ENCODE measurements around the gene DGKB.

DGKB gene

DNA sequence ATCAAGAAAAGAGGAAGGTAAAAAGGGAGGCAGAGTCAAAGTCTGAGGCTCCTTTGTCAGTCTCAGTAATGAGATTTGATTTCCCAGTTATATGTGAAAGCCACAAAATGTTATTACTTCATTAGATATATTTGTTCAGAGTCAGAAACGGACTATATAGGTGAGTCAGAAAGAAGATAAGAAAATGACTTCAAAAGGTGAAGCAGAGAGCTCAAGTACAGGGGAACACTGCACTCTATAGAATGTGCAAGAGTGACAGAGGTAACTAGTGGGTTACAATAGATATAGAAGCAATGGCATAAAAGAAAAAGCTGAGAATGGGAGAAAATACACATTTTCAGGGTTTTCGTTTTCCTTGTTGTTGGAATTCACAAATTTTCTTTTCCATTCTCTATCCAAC, 43.3 kb downstream of the DGKB start:
- no peak for DNase-seq (ENCODE audit: low spot score)

DNA sequence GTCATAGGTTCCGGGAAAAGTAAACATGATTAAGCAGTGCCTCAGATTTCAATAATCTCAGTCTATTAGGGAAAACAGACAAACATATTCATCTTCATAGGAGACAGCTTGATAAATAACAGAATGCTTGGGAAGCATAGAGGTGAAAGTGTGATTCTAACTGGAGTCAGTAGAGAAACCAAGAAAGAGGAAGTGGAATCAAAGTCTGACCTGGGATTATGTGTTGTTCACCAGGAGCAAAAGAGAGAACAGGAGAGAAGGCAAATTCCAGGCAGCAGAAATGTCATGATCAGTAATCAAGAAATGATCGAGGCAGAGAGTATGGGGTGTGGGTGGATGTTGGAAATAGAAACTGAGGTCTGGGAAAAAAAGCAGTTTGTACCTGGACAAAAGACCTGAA, 43.7 kb downstream of the DGKB start:
- no peak for DNase-seq (ENCODE audit: low spot score)

DNA sequence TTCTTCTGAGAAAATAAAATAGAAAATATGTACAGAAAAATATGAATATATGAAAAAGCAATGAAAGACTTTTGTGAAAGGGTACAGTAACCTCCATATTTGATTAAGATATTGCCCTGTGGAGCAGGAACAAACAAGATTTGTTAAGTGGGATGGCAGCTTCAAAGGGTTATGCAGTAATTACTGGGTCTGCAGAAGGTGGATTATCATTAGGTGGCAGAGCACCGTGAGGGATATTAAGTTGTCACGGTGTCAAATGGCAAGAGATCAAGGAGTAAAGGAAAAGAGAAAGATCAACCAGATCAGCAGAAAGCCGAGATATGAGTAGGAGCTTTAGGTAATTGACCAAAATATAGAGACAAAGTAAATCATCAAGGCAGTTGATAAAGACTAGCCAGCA, 44.1 kb downstream of the DGKB start:
- no peak for DNase-seq (ENCODE audit: low spot score)

DNA sequence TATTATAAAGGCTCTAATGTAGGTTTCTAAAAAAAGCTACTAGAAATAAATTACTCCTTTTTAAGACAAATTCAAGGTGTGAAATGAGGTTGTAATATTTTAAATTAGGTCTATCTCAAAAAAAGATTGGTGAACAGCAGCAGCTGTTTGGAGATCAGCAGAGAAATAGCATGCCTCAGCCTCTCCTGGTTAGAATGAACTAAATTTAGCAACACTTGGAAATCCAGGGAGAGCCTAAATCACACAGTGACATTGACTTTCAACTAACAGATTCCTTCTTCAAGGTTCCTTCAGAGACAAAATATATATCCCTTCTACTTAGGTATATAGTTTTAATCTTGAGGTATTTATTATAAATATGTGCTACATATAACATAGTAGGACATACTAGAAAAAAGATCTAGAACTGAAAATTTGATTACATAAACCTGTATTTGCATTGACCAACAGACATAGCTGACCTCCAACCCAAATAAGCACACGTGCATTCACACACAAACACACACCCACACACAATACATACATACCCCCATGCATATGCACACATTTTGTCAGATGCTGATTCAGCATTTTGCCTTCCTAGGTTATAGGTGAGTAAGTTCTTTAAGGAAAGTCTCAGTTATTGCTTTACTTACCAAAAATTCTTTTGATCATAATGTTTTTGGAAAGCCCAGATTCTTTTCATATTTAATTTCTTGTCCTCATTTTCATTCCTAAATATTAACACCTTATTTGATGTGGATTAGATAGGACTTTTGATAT, 47.3 kb downstream of the DGKB start:
- no peak for DNase-seq (ENCODE audit: low spot score)

DNA sequence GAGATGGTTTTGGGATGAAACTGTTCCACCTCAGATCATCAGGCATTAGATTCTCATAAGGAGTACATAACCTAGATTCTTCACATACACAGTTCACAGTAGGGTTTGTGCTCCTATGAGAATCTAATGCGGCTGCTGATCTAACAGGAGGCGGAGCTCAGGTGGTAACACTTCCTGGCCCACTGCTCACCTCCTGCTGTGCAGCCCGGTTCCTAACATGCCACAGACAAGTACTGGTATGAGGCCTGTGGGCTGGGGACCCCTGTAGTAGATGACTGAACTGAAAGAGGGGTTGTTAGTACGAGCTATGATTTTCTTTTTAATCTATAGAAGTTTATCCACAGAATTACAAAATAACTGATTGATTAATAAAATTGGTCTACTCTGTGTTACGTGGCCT, 48.1 kb downstream of the DGKB start:
- no peak for DNase-seq (ENCODE audit: low spot score)

DNA sequence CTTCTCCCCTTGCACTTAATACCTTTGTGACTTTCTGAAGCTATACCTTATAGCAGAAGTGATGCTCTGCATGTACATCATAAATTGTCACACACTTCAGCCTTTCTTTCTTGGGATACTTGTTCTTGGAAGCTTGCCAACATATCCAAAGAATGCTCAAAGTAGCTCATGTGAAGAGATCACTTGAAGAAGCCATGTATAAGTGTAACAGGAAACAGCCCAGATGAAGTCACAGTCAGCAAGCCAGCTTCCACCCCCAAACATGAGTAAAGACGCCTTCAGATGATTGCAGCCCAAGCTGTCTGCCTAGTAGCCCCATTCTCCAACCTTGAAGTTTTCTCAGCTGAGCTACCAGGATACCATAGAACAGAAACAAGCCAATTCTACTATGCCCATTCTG, 50.9 kb downstream of the DGKB start:
- DNase-seq (ENCODE audit: low spot score) = no peak

DNA sequence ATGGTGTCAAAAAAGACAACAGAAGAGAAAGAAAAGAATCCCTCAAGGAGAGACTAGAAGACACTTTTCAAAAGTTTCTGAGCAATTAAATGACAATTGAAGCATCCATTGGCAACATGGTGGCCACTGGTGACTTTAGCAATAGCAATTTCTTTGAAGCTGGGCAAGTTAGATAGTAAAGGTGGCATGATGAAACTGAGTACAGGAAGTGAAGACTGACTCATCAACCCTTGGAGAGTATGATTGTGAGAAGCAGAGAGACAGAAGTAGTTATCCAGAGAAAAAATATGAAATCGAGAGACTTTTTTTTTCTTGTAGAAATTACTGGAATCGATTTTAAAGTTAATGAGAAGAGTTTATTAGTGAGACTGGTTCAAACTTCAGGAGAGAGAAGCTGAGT, 52.5 kb downstream of the DGKB start:
- peak; percentile 22 for DNase-seq (ENCODE audit: low spot score)

DNA sequence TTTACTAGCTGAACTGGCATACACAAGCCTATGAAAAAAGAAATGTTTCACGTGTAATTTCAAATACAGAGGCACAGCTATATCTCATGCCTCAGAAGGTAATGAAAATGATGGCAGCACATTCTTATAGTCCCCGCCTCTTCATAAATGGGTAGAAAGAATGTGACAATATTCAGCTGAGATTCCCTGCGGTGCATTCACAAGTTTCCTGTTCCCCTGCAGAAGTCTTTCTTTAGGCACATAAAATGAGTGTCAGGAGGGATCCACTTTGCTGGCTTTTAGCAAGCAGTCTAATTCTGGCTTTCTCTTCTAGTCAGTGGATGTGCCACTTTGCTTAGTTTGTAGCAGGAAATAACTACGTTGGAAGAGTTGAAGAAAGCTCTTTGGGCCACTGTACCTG, 56.1 kb downstream of the DGKB start:
- no peak for DNase-seq (ENCODE audit: low spot score)

DNA sequence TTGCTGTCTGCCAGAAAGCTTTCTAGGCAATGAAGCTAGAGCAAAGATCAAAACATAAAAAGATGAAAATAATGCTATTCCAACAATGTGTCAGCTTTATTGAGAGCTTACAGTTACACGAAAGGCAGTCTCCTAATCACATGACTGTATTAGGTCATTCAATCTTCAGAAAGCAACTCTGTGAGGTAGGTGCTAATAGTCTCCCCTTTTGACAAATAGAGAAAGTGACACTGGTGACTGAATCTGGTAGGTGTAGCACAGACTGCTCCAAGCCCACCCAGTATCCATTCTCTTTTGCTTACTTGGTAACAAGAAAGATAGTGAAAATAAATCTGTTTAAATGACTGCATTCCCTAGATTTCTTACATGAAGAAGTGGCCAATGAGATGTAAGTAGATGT, 58.8 kb downstream of the DGKB start:
- no peak for DNase-seq (ENCODE audit: low spot score)

DNA sequence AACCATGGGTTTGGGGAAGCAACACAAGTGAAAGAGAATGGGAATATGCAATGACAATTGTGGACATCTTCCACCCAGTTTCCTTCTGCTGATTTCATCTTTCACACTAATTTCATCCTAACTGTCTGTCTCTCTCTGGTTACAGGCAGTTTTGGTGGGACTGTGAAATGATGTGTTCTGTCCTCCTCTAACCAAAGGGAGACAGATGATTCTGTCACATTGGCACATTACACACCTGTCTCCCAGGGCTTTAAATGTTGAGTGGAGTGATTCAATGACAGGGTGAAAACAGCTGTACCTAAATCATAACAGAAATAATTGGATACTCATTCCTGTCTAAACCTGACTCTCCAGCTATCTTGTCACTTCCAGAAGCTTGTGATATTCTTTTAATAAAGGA, 60.0 kb downstream of the DGKB start:
- no peak for DNase-seq (ENCODE audit: low spot score)

DNA sequence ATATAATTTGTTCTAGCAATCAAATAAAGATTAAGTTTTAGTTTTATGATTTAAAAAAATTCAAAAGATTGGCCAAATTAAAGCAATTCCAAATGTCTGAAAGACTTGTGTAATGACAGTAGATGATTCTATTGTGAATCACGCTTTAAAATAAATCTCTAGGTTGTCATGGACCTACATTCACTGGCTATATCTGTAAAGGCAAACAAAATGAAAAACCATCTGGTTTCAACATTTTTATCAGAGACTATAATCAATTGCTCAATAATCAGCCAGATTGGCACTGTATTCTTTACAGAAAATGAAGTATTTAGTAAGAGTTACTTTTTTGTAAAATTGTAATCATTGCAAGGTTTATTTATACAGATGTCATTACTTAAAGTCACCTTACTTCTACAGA, 60.7 kb downstream of the DGKB start:
- no peak for DNase-seq (ENCODE audit: low spot score)

DNA sequence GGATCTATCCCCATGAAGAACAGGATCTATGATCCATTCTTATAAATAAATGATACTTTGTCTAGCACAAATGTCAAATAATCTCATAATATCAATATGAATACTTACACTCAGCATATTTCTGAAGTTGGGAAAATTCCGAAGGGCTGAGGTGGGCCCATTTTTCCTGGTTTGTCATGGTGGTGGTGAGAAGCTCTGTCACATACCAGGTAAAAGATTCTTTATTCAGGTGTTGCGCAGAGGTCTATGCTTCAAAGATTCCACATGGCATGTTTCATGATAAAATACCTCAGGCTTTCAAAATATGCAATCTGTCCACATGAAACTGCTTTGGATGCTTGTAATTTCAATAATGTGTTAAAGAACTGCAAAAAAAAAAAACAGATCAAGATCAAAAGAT, 61.5 kb downstream of the DGKB start:
- no peak for DNase-seq (ENCODE audit: low spot score)

DNA sequence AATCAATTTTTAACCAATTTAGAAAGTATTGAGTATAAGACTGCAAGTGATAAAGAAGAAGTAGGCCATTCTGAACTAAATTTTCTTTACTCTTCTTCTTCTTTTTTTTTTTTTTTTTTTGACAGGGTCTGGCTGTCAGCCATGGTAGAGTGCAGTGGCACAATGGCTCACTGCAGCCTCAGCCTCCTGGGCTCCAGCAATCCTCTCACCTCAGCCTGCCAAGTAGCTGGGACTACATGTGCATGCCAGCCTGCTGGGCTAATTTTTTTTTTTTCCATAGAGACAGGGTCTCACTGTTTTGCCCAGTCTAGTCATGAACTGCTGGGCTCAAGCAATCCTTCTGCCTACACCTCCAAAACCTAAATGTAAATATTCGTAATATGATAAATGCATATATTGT, 63.2 kb downstream of the DGKB start:
- no peak for DNase-seq (ENCODE audit: low spot score)

DNA sequence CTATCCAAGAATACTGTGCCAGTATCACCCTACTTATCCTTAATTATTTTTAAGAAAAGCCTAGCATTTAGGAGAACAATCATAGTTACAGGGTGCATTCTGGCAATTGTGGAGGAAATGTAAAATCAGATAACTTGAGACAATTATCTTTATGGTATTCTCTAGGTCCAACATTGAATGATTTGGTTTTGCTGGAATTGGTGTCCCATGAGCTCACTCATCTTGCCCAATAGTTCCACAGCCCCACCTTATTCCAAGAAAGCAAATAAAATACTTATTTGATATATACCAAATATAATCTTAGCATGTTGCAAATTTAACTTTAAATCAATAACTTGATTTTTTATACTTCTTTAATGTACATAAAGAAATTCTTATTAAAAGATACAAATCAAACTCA, 65.3 kb downstream of the DGKB start:
- DNase-seq (ENCODE audit: low spot score) = no peak

DNA sequence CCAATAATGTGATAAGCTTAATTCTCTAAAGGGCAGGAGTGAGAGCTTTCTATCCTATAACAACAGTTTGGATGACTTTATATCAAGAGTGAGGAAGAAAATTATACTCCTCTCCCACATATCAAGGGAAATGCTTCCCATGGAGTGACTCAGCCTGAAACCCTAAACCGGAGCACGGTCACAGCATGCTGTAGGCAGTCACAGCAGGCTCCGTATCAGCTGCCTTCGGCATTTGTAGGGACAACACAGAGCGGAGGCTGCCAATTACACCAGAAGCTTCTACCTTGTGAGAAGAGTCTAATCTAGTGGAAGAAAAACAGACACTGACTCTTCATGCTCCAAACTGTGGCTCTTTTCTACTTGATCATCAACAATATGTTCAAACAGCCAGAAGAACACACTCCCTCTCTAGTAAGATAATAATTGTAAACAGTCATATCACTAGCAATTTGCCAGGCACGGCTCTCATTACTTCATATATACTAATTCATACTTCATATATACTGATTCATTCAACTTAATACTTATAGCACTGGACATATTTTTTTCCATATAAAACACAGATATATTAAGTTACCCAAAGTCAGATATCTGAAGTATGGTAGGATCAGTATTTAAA, 65.9 kb downstream of the DGKB start:
- DNase-seq (ENCODE audit: low spot score) = no peak

DNA sequence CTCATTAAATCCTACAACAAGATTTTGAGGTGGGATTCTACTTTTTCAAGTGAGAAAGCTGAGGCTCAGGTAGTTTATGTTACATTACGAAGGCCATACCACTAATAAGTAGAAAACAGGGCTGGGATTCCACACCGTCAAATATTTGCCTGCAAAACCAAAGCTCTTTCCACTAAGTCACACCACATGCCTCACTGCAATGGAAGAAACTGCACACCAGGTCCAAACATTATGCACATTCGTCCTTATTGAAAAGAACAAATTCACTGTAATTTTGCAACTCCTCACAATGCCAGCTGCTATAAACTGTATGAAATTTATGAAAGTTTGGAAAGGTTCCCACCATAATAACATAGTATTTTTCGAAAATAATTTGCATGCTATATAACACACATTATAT, 66.5 kb downstream of the DGKB start:
- DNase-seq (ENCODE audit: low spot score) = no peak

DNA sequence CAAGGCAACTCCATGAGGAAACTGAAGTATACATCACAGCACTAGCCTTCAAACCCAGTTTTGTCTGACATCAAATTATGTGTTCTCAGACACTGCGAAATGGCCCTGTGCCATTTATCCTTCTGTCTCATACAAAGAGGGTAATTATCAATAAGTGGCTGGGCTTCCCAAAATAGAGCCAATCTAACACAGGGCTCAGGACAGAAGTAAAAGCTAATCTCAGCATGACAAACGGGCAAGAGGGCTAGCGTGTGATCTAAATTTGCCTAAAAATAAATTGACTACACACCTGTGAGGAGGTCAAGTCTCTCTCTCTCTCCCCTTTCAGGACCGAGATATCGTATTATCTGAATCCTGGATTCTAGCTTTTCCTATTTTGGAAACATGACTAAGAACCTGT, 67.2 kb downstream of the DGKB start:
- DNase-seq (ENCODE audit: low spot score) = no peak

DNA sequence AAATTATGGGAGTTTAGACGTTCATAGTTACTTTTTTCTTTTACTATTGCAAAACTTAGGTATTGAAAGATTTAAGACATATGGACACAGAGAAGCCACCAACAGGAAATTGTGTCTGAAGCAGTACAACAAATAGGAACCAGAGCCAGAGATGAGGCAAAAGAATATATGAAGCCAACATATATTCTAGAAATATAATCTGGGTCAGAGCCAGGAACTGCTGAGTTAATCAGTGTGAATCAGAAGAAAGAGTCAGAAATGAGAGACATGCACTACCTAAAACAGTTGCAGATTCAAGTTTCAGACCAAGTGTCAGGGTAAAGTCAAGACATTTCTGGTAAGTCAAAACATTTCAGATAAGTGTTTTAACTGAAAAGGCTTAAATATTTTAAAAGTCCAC, 67.7 kb downstream of the DGKB start:
- peak; percentile 17 for DNase-seq (ENCODE audit: low spot score)

DNA sequence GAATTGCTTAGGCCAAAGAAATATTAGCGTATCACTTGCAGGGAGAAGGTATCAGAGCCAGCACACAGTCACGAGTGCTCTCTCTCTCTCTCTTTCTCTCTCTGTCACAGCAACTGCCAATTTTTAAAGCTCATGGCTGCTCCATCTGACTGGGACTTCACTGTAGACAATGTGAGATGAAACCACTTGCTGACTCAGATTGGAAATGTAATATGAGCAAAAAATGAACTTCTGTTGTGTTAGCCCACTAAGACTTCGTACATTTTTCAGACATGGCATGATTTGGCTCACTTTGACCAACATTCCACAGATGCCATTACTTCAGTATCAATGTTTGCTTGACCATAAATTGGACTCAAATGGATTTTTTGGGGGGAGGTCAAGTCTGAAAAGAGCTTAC, 68.1 kb downstream of the DGKB start:
- peak; percentile 60 for DNase-seq (ENCODE audit: low spot score)

DNA sequence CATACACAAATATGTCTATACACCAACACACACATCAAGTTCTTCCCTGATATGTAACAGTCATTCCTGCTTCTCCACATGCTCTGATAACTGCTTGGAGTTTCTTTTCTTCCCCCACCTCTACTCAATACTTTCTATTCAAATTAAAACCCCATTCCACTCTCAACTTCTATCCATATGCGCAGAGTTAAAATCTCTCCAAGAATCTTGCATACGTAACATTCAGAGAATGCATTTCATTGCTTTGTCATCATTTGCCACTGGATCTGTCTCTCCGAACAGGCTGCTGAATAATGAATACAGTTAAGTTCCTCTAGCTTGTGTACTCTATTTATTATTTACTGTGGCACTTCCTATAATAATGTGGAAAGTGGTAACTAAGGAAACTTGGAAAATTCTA, 68.8 kb downstream of the DGKB start:
- DNase-seq (ENCODE audit: low spot score) = no peak

DNA sequence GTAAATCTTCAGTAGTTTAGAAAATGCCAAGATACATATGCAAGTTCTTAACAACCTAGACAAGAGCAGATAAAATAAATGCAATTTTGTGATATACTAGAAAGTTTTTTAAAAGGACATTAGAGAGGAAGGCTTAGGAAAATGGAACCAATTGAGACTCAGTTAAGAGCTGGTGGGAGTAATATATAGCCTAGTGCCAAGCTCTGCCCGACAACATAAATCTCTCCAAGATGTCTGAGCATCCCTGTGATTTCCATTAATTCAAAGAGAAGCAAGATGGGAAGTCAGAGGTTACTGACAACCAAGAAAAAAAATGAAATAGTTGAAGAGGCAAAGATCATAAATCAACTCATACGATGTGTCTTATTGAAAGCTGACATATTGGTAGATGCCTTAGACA, 74.5 kb downstream of the DGKB start:
- DNase-seq (ENCODE audit: low spot score) = no peak

DNA sequence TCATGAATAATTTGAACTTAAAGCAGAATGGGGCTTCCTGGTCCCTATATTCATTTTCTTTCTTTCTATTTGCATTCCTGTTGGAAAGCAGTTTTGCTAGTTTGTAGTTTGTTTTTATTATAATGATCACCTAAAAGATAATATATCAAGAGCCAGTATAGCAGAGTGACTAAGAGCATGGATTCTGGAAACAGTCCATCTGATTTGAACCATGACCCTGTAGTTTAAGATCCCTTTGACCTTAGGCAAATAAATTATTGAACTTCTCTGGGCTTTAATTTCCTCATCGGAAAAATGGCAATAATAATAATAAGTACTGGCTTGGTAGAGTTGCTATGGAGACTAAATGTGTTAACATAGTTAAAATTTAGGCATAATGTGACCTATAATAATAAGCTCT, 76.1 kb downstream of the DGKB start:
- no peak for DNase-seq (ENCODE audit: low spot score)

DNA sequence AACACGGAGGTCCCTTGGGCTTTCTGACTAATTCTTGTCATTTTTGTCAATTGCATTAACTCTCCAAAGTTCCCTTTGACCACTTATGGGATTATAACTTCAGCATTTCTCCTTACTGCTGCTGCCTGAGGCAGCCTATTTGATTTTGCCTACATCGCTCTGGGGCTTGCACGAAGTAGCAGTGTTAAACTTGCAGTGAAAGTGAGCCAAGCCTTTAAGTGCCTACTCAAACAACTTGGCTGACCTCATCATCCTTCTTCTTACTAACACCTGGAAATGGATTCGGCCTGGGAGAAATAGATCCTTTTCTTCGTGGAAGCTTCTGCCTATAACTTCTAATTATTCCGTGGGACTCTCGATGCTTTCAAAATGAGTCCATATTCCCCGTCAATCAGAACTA, 76.6 kb downstream of the DGKB start:
- DNase-seq (ENCODE audit: low spot score) = no peak

DNA sequence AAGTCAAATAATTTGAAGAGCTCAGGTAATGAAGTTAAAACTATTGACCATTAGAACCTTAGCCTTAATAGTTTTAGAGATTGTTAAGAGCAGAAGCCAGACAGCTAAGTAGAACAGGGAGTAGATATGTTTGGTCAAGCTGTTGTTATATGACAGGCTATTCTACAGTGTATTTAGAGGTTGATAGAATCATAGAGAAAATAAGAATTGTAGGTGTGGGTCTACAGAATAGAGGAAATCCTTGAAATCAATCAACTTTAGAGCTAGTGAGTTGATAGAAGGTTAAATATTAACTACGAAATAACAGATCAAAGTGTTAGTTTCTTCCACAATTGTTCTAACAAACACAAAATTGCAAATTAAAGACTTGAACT, 80.1 kb downstream of the DGKB start:
- no peak for DNase-seq (ENCODE audit: low spot score)

Data from activated CD4-positive, alpha-beta T cell treated with anti-CD3 and anti-CD28 coated beads, Interleukin-2, Interleukin-4, amounts not matched to agents 100 ng/mL and 50 ng/mL, durations not matched to agents 16 hours and 8 hours (primary cell).